HG03103 (cell line): Measurements from ENCODE around the gene RNF121.

Source experiments
- ATAC-seq: cut with Tn5 transposase; IDR thresholded peaks from one replicate; pipeline ENCODE4 v1.9.1; 2021; ENCODE audit warnings: low read depth; ENCODE audit not compliant: unreplicated experiment

RNF121 gene

DNA sequence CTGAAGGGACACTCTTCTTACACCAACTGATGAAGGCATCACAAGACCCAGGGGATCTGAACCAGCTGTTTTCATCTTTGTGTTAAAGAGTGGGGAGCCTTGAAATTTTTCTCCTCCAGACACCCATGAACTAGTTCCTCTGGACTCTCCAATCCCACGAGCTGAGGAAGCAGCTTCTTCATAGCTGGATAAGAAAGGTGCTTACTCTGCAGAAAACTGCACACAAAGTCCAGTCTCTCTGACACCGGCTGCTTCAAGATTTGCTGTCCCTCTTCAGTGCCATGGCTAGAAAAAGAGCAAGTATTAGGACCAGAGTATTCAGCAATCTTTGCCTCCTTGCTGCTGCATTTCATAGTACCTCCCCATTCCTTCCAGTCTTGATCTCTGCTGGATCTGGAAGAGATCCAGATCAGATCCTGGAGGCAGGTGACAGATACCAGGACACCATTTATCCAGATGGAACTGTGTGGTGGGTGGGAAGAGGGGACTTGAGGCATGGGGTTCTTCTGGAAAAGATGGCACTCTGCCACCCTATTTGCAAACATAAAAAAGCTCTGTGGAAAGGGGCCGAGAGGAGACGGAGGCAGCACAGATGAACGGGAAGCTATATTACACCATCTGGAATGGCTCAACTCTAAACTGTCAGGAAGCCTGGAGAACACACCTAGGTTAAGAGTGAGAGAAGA, 95.4 kb downstream of the RNF121 start:
- no peak for ATAC-seq

GRCh38 chr11:72026090-72026489, 97.2 kb downstream of the RNF121 start:
- ATAC-seq, result no peak

DNA sequence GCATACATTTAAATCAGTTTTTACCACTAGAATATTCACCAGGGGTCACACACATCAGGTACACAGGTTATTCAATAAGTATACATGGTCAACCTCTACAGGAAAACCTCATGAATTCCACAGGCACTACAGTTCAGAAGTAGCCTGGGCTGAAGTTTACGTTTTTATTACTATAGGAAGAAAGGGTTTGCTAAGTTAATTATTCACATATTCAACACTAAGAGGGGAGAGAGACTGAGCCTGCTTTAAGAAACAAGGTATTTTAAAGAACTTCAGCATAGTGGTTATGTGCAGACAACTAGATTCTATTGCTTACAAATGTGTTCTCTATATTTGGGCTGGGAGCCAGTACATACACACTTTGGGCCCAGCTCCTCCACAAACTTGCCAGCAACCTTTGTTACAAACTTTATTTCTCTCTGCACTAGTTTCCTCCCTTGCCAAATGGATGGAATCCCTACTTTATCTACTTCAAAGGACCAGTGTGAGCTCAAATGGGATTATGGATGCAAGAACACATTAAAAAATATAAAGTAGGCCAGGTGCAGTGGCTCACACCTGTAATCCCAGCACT, 101.7 kb downstream of the RNF121 start:
- ATAC-seq, result no peak

DNA sequence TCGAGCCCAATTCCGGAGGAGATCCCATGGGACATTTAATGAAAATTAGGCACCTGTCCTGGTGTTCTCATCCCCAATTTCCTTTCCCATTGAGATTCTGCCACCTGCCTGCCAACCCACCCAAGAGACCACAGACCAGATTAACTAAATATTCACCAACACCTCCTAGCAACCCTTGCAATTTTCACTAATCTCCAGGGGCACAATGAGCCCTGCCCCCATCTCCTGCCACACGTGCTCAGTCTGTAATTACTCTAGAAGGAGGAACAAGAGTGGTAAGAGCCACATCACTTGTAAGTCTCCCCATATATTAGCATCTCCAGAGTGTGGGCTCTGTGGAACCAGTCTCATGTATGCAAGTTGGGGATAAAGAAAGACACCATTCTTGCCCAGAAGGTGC, 107.8 kb downstream of the RNF121 start:
- ATAC-seq, result no peak

DNA sequence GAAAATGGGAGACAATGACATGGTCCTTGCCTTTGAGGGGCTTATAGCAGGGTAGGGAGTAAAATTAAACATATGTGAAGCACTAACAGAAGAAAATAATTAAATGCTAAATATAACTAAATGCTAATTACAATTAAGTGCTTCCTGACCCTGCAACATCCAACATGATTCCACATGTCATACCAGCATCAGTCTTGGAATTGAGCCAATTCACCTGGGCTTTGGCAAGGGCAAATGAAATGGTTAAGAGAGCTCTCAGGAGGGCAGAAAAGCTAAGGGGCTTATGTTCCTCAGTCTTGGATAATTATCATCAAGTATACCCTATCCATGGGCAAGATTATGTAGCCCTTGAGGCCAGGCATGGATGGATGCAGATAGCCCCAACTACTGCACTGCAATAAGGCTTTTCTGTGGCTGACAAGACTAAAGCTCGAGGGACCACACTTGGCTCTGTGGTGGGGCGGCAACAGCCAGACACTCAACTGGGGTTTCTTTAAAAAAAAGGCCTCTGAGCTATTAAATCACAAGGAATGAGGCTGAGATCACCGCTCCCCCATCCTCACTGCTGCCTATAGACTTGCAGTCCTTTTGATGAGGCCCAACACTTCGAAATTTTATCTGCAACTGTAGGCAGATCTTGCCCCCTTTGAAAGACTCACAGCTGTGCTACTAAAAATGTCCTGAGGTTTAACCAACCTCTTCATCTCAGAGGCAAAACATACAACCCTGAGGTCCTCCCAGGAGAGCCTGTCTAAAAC, 108.9 kb downstream of the RNF121 start:
- no peak for ATAC-seq

- ATAC-seq, result no peak
Observed at GRCh38 chr11:72038491-72038890, 109.6 kb downstream of the RNF121 start.

DNA sequence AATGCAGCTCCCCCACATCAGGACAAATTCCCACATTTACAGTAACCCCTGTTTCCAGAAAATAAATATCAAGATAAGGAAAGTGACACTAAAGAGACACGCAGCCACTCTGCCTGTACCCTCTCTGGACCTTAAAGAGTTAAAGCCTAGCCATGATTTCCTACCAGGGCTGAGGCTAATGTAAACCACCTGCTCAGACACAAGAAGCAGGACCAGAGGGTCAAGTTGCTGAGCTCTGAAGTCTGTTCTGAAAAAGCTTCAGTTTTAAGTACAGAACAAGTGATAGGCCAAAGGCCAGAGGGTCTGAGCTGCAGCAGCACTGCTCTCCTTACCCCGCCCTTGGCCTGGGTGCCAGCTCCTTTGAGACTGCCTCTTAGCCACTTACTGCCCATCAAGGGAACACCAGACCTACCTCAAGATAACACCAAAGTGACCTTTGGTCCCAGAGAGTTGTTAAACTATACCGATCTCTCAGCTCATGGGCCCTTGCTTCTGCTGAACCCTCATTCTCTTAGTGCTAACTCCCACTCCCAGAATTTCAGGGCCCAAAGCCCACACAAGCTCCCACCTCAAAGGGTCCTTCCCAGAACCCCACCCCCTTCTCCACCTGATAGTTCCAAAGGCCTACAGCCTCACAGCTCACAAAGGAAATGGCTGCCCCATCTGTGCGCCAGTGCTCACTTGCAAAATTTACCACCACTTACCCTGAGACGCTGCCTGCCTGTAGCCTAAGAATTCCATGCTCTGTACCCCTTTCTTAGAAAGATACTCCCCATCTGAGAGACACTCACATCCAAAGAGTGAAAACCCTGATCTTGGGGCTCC, 110.4 kb downstream of the RNF121 start:
- ATAC-seq, result no peak

DNA sequence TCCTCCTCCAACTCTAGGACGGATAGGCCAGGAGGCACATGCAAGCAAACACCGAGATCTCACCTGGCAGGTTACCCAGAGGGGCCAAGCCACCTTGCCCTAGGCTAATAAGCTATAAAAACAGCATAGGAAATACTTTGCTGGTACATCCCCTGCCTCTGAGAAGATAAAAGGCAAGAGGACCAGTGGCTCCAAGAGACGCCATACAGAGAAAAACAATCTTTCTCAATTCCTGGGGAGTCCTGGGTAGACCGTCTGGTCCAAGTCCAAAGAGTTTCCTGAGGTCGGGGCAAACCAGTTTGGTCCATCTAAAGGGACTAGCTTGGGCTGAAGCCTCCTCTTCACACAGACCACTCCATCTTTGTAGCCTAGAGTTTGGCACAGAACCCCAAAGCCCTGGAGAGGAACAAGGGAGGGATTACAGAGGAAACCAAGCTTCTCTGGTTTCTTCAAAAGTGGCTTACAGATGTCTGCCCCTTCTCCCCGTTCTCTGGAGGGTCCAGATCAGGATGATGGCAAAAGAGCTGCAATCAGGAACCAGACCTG, 111.1 kb downstream of the RNF121 start:
- ATAC-seq, result no peak

- ATAC-seq, result no peak
Observed at GRCh38 chr11:72040491-72041363, 111.9 kb downstream of the RNF121 start.

GRCh38 chr11:72041364-72042063, 112.7 kb downstream of the RNF121 start:
- ATAC-seq, result no peak

GRCh38 chr11:72042064-72042745, 113.4 kb downstream of the RNF121 start:
- ATAC-seq, result no peak

DNA sequence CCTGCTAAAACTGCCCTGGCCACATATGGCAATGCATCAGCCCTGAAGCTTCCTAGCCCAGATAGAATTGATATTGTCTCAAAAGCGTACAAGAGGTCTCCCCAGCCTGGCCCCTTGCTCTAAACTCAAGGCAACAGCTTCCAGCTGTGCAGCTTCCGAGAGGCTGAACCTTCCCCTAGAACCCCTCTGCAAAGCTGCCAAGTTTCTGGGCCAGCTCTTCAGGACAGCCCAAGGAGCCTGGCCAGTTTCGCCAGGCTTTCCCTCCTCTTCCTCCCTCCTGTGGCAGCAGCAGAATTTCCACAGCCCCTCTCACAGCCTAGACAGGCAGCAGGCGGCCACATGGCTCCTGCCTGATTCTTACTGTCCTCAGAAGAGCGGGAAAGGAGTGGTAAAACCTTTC, 117.0 kb downstream of the RNF121 start:
- no peak for ATAC-seq
